Stimulated activated CD8-positive, alpha-beta memory T cell treated with anti-CD3 and anti-CD28 coated beads, Interleukin-15, amount 100 ng/mL, for 1 hour (primary cell): ENCODE measurements around the gene KRT73.

ENCODE experiments used
- DNase-seq: peaks from one replicate; pipeline ENCODE4 v3.0.0-alpha.2; 2020; ENCODE audit warnings: low read depth

The KRT73 gene

GRCh38 chr12:52618216-52618615, at the start of gene KRT73:
KRT73 (minus strand) TSS chr12:52618559; CDS start chr12:52618524, 35 bp downstream.
- DNase-seq: no peak

GRCh38 chr12:52667931-52668330, 49.6 kb upstream of the KRT73 start:
- DNase-seq: no peak

GRCh38 chr12:52667509-52667908, 49.1 kb upstream of the KRT73 start:
- no peak for DNase-seq

GRCh38 chr12:52666471-52666870, 48.1 kb upstream of the KRT73 start:
- no peak for DNase-seq

GRCh38 chr12:52663420-52663819, 45.1 kb upstream of the KRT73 start:
- DNase-seq: no peak

GRCh38 chr12:52662918-52663229, 44.5 kb upstream of the KRT73 start:
- no peak for DNase-seq

GRCh38 chr12:52662093-52662917, 43.9 kb upstream of the KRT73 start:
- DNase-seq: no peak

- DNase-seq: no peak
These were observed 43.3 kb upstream of the KRT73 start for GRCh38 chr12:52661668-52662067.

GRCh38 chr12:52660934-52661499, 42.7 kb upstream of the KRT73 start:
- no peak for DNase-seq

GRCh38 chr12:52659951-52660350, 41.6 kb upstream of the KRT73 start:
- no peak for DNase-seq

GRCh38 chr12:52659395-52659794, 41.0 kb upstream of the KRT73 start:
- no peak for DNase-seq

GRCh38 chr12:52658196-52658595, 39.8 kb upstream of the KRT73 start:
- DNase-seq: no peak

GRCh38 chr12:52657250-52657902, 39.0 kb upstream of the KRT73 start:
- no peak for DNase-seq

GRCh38 chr12:52656616-52657015, 38.3 kb upstream of the KRT73 start:
- no peak for DNase-seq

GRCh38 chr12:52655720-52656124, 37.4 kb upstream of the KRT73 start:
- DNase-seq: no peak

GRCh38 chr12:52655251-52655650, 36.9 kb upstream of the KRT73 start:
- DNase-seq: no peak

- no peak for DNase-seq
These were observed 33.4 kb upstream of the KRT73 start, which contains the start of gene KRT2 for GRCh38 chr12:52651726-52652261. KRT2 (minus strand) TSS chr12:52652211; CDS start chr12:52652142, 69 bp downstream.

- no peak for DNase-seq
These were observed 32.2 kb upstream of the KRT73 start for GRCh38 chr12:52650520-52651081.

- DNase-seq: no peak
These were observed 30.7 kb upstream of the KRT73 start for GRCh38 chr12:52649066-52649465.

- DNase-seq: no peak
These were observed 29.7 kb upstream of the KRT73 start for GRCh38 chr12:52648012-52648550.

GRCh38 chr12:52647601-52648000, 29.2 kb upstream of the KRT73 start:
- DNase-seq: no peak

GRCh38 chr12:52646613-52647012, 28.3 kb upstream of the KRT73 start:
- DNase-seq: no peak
